Measurements from ENCODE around the gene NSD2. TPM values are rescaled to one million over a fixed set of nuclear protein-coding genes. Genes with fewer than 3 reads are reported as not detected.

The NSD2 gene
- total and polyA plus RNA-seq, 9 of the 15 experiments (the other 6 are each of a cell fraction or from before 2014, with no cell fraction given), result 6.4 to 126 (median 58.8) TPM

DNA sequence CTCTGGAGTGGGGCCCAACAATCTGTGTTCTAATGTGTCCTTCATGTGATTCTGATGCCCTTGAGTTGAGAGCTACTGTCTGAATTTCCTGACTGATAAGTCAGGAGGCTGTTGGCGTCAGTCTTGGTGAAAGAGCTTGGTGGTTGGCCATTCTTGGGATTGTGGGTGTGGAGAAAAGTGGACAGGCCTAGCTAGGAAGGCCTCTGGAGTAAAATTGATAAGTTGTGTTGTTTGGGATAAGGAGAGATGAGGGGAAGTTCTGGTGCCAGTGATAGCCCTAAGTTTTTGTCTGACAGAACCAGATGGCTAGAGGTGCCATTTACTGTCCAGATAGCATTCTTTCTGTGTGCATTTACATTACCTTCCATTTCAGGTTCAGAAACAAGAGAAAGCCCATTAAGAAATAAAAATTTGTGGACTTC is 11.7 kb downstream of the NSD2 start (continued):
- TF ChIP-seq, protein P1, sequence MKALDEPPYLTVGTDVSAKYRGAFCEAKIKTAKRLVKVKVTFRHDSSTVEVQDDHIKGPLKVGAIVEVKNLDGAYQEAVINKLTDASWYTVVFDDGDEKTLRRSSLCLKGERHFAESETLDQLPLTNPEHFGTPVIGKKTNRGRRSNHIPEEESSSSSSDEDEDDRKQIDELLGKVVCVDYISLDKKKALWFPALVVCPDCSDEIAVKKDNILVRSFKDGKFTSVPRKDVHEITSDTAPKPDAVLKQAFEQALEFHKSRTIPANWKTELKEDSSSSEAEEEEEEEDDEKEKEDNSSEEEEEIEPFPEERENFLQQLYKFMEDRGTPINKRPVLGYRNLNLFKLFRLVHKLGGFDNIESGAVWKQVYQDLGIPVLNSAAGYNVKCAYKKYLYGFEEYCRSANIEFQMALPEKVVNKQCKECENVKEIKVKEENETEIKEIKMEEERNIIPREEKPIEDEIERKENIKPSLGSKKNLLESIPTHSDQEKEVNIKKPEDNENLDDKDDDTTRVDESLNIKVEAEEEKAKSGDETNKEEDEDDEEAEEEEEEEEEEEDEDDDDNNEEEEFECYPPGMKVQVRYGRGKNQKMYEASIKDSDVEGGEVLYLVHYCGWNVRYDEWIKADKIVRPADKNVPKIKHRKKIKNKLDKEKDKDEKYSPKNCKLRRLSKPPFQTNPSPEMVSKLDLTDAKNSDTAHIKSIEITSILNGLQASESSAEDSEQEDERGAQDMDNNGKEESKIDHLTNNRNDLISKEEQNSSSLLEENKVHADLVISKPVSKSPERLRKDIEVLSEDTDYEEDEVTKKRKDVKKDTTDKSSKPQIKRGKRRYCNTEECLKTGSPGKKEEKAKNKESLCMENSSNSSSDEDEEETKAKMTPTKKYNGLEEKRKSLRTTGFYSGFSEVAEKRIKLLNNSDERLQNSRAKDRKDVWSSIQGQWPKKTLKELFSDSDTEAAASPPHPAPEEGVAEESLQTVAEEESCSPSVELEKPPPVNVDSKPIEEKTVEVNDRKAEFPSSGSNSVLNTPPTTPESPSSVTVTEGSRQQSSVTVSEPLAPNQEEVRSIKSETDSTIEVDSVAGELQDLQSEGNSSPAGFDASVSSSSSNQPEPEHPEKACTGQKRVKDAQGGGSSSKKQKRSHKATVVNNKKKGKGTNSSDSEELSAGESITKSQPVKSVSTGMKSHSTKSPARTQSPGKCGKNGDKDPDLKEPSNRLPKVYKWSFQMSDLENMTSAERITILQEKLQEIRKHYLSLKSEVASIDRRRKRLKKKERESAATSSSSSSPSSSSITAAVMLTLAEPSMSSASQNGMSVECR (CRISPR knock-in tag; IDR thresholded peaks at IDR 0.05), result no peak
- TF ChIP-seq CBFA2T2 (conservative IDR thresholded peaks at IDR 0.05) (peak; percentile 99), SMARCB1 (IDR thresholded peaks at IDR 0.05; ENCODE audit: insufficient read length, low read depth) (no peak), RAD51 (IDR thresholded peaks at IDR 0.05; ENCODE audit: borderline replicate concordance, low read depth) (peak; percentile 47; the same call in 1 of the 2 replicates), PYGO2 (tag; IDR thresholded peaks at IDR 0.05) (0 out of 2 replicates have a peak, but pooled peaks have one; percentile 36), PHB2 (IDR thresholded peaks at IDR 0.05; ENCODE audit: low read depth) (peak; percentile 98), BCL6 (CRISPR knock-in tag; IDR thresholded peaks at IDR 0.05) (0 out of 2 replicates have a peak, but pooled peaks have one; percentile 45), TRIM24 (IDR thresholded peaks at IDR 0.05) (peak; percentile 99), E2F8 (IDR thresholded peaks at IDR 0.05; ENCODE audit: low read depth, partially characterized antibody) (no peak), EP300 (IDR thresholded peaks at IDR 0.05; ENCODE audit: low read length) (peak; percentile 92), CHAMP1 (IDR thresholded peaks at IDR 0.05) (0 out of 2 replicates have a peak, but pooled peaks have one; percentile 61)
- TF ChIP-seq, protein P2, sequence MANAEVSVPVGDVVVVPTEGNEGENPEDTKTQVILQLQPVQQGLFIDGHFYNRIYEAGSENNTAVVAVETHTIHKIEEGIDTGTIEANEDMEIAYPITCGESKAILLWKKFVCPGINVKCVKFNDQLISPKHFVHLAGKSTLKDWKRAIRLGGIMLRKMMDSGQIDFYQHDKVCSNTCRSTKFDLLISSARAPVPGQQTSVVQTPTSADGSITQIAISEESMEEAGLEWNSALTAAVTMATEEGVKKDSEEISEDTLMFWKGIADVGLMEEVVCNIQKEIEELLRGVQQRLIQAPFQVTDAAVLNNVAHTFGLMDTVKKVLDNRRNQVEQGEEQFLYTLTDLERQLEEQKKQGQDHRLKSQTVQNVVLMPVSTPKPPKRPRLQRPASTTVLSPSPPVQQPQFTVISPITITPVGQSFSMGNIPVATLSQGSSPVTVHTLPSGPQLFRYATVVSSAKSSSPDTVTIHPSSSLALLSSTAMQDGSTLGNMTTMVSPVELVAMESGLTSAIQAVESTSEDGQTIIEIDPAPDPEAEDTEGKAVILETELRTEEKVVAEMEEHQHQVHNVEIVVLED (CRISPR knock-in tag; IDR thresholded peaks at IDR 0.05), result no peak
- TF ChIP-seq, protein P3, sequence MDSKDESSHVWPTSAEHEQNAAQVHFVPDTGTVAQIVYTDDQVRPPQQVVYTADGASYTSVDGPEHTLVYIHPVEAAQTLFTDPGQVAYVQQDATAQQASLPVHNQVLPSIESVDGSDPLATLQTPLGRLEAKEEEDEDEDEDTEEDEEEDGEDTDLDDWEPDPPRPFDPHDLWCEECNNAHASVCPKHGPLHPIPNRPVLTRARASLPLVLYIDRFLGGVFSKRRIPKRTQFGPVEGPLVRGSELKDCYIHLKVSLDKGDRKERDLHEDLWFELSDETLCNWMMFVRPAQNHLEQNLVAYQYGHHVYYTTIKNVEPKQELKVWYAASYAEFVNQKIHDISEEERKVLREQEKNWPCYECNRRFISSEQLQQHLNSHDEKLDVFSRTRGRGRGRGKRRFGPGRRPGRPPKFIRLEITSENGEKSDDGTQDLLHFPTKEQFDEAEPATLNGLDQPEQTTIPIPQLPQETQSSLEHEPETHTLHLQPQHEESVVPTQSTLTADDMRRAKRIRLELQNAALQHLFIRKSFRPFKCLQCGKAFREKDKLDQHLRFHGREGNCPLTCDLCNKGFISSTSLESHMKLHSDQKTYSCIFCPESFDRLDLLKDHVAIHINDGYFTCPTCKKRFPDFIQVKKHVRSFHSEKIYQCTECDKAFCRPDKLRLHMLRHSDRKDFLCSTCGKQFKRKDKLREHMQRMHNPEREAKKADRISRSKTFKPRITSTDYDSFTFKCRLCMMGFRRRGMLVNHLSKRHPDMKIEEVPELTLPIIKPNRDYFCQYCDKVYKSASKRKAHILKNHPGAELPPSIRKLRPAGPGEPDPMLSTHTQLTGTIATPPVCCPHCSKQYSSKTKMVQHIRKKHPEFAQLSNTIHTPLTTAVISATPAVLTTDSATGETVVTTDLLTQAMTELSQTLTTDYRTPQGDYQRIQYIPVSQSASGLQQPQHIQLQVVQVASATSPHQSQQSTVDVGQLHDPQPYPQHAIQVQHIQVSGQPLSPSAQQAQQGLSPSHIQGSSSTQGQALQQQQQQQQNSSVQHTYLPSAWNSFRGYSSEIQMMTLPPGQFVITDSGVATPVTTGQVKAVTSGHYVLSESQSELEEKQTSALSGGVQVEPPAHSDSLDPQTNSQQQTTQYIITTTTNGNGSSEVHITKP (IDR thresholded peaks at IDR 0.05; ENCODE audit: partially characterized antibody), result peak; percentile 54

All from K562 (cell line).